IMR-90 (cell line): Measurements from ENCODE around the gene RSF1. TPM values are rescaled to one million over a fixed set of nuclear protein-coding genes. Genes with fewer than 3 reads are reported as not detected.

Experiments used
- ATAC-seq: fragments of 200-7000 bp; cut with Tn5 transposase; 2 replicates; pipeline ENCODE4 v1.9.1; 2020; ENCODE audit warnings: low read depth, mild to moderate bottlenecking, moderate library complexity
- BruUV-seq: library from RNA; stranded (reverse); fragments of 400-500 nt; replicated peaks from 2 replicates; lab custom pipeline; 2021; lab: Mats Ljungman, UMichigan
- CTCF ChIA-PET: fragments of 300-600 bp; formaldehyde crosslinking; extraction: SDS; loops from one replicate; lab custom pipeline; 2021; ENCODE audit warnings: antibody characterized with exemption; lab: Yijun Ruan, JAX
- POLR2A ChIA-PET: fragments of 300-600 bp; sonication (Branson Sonifier 250); formaldehyde crosslinking; loops from one replicate; lab custom pipeline; 2022; ENCODE audit warnings: antibody characterized with exemption; ENCODE audit not compliant: unreplicated experiment; lab: Charles Lee
- DNase-seq: peaks from one replicate; pipeline ENCODE4 v3.0.0; 2013
- H2AFZ ChIP-seq: replicated peaks from 2 replicates; pipeline ENCODE3; 2013; ENCODE audit warnings: low read length, mild to moderate bottlenecking; ENCODE audit not compliant: poor library complexity
- H2AK5ac ChIP-seq: 2 replicates; pipeline ENCODE4 v1.6.1; 2013; ENCODE audit warnings: low read depth, low read length, inconsistent platforms
- H2AK9ac ChIP-seq: replicated peaks from 2 replicates; pipeline ENCODE3; 2013; ENCODE audit warnings: mild to moderate bottlenecking, low read depth, low read length, moderate library complexity; ENCODE audit not compliant: poor library complexity
- H2BK120ac ChIP-seq: 2 replicates; pipeline ENCODE4 v1.6.1; 2013; ENCODE audit warnings: low read depth, low read length, inconsistent platforms
- H2BK15ac ChIP-seq: 3 replicates; pipeline ENCODE4 v1.6.1; 2013; ENCODE audit warnings: low read depth, low read length, inconsistent platforms
- H2BK20ac ChIP-seq: 2 replicates; pipeline ENCODE4 v1.6.1; 2013; ENCODE audit warnings: low read depth, mild to moderate bottlenecking, inconsistent platforms, low read length, moderate library complexity
- H2BK5ac ChIP-seq: 2 replicates; pipeline ENCODE4 v1.6.1; 2013; ENCODE audit warnings: mild to moderate bottlenecking, low read depth, low read length, inconsistent platforms; ENCODE audit not compliant: poor library complexity, severe bottlenecking
- H3K14ac ChIP-seq: replicated peaks from 2 replicates; pipeline ENCODE4 v1.6.1; 2013; ENCODE audit warnings: low read depth, low read length, inconsistent platforms
- H3K18ac ChIP-seq: 2 replicates; pipeline ENCODE4 v1.6.1; 2013; ENCODE audit warnings: low read depth, low read length, control low read depth
- H3K23ac ChIP-seq: 2 replicates; pipeline ENCODE4 v1.6.1; 2013; ENCODE audit warnings: low read depth, low read length, inconsistent platforms
- H3K27ac ChIP-seq: 2 replicates; pipeline ENCODE4 v1.5.1; 2013; ENCODE audit warnings: mild to moderate bottlenecking, control low read depth, low read length; ENCODE audit not compliant: insufficient read depth
- H3K27me3 ChIP-seq: 2 replicates; pipeline ENCODE4 v1.6.1; 2013; ENCODE audit warnings: low read length; ENCODE audit not compliant: control insufficient read depth, insufficient read depth
- H3K36me3 ChIP-seq: 2 replicates; pipeline ENCODE4 v1.6.1; 2013; ENCODE audit warnings: low read length, mixed read lengths; ENCODE audit not compliant: control insufficient read depth, insufficient read depth
- H3K4ac ChIP-seq: 2 replicates; pipeline ENCODE4 v1.6.1; 2013; ENCODE audit warnings: low read depth, low read length, inconsistent platforms
- H3K4me1 ChIP-seq: 2 replicates; pipeline ENCODE4 v1.6.1; 2013; ENCODE audit warnings: low read length, mixed read lengths; ENCODE audit not compliant: control insufficient read depth, insufficient read depth
- H3K4me2 ChIP-seq: 2 replicates; pipeline ENCODE4 v1.6.1; 2013; ENCODE audit warnings: low read depth, mild to moderate bottlenecking, control low read depth, low read length, moderate library complexity
- H3K4me3 ChIP-seq: 2 replicates; pipeline ENCODE4 v1.5.1; 2013; ENCODE audit warnings: low read depth, mild to moderate bottlenecking, control low read depth, low read length, moderate library complexity; ENCODE audit not compliant: insufficient read depth
- H3K56ac ChIP-seq: 2 replicates; pipeline ENCODE4 v1.6.1; 2013; ENCODE audit warnings: low read length, inconsistent platforms; ENCODE audit not compliant: insufficient read depth; ENCODE audit errors: extremely low read depth
- H3K79me1 ChIP-seq, 2 experiments: 2 replicates each; pipeline ENCODE4 v1.6.1; 2013; ENCODE audit warnings: low read length in 2 of 2, inconsistent platforms in 1 of 2, low read depth in 1 of 2
- H3K9ac ChIP-seq: 2 replicates; pipeline ENCODE4 v1.6.1; 2013; ENCODE audit warnings: low read depth, low read length, control low read depth
- H3K9me1 ChIP-seq: 2 replicates; pipeline ENCODE4 v1.6.1; 2013; ENCODE audit warnings: low read length, inconsistent platforms; ENCODE audit not compliant: insufficient read depth
- H3K9me3 ChIP-seq: 2 replicates; pipeline ENCODE4 v1.6.1; 2013; ENCODE audit warnings: low read length; ENCODE audit not compliant: control insufficient read depth, insufficient read depth
- H4K20me1 ChIP-seq: 2 replicates; pipeline ENCODE4 v1.6.1; 2013; ENCODE audit warnings: low read length, inconsistent platforms; ENCODE audit not compliant: insufficient read depth
- H4K5ac ChIP-seq: 2 replicates; pipeline ENCODE4 v1.6.1; 2013; ENCODE audit warnings: mild to moderate bottlenecking, low read depth, low read length, control low read depth
- H4K8ac ChIP-seq, 2 experiments: 2 replicates each; pipeline ENCODE4 v1.6.1; 2013; ENCODE audit warnings: low read depth in 2 of 2, low read length in 2 of 2, control low read depth in 1 of 2, inconsistent platforms in 1 of 2
- H4K91ac ChIP-seq: 2 replicates; pipeline ENCODE4 v1.6.1; 2013; ENCODE audit warnings: low read depth, low read length, inconsistent platforms; ENCODE audit not compliant: insufficient read depth
- BHLHE40 ChIP-seq: fragments of 150-350 bp; IDR thresholded peaks from 2 replicates; pipeline ENCODE4 v1.6.1; 2016; ENCODE audit warnings: mild to moderate bottlenecking, low read depth, low read length
- CEBPB ChIP-seq: IDR thresholded peaks from 2 replicates; pipeline ENCODE4 v1.6.1; 2012; ENCODE audit warnings: low read depth, low read length, improper control_type of control experiment
- CHD1 ChIP-seq: IDR thresholded peaks from 2 replicates; pipeline ENCODE4 v1.6.1; 2012; ENCODE audit warnings: low read depth, low read length, improper control_type of control experiment
- CTCF ChIP-seq: conservative IDR thresholded peaks from 2 replicates; pipeline ENCODE4 v1.5.1; 2012; ENCODE audit warnings: mild to moderate bottlenecking, low read depth, low read length, improper control_type of control experiment
- ELK1 ChIP-seq: fragments of 150-350 bp; IDR thresholded peaks from 2 replicates; pipeline ENCODE4 v1.6.1; 2016; ENCODE audit warnings: low read depth, mild to moderate bottlenecking, low read length, moderate library complexity, borderline replicate concordance
- FOS ChIP-seq: fragments of 150-350 bp; IDR thresholded peaks from 2 replicates; pipeline ENCODE4 v1.6.1; 2016; ENCODE audit warnings: low read depth, low read length
- MAFK ChIP-seq: IDR thresholded peaks from 2 replicates; pipeline ENCODE4 v1.6.1; 2012; ENCODE audit warnings: low read depth, low read length, improper control_type of control experiment
- MAZ ChIP-seq: IDR thresholded peaks from 2 replicates; pipeline ENCODE4 v1.6.1; 2012; ENCODE audit warnings: low read depth, mild to moderate bottlenecking, low read length, improper control_type of control experiment, moderate library complexity, borderline replicate concordance
- MXI1 ChIP-seq: IDR thresholded peaks from 2 replicates; pipeline ENCODE4 v1.6.1; 2012; ENCODE audit warnings: low read depth, mild to moderate bottlenecking, low read length, moderate library complexity, borderline replicate concordance
- NFE2L2 ChIP-seq: fragments of 150-350 bp; IDR thresholded peaks from 2 replicates; pipeline ENCODE4 v1.6.1; 2016; ENCODE audit warnings: low read depth, mild to moderate bottlenecking, low read length
- POLR2A ChIP-seq: IDR thresholded peaks from 2 replicates; pipeline ENCODE4 v1.6.1; 2012; ENCODE audit warnings: mild to moderate bottlenecking, low read depth, low read length
- RAD21 ChIP-seq: IDR thresholded peaks from 2 replicates; pipeline ENCODE4 v1.6.1; 2012; ENCODE audit warnings: low read length, improper control_type of control experiment
- RCOR1 ChIP-seq: IDR thresholded peaks from 2 replicates; pipeline ENCODE4 v1.6.1; 2012; ENCODE audit warnings: mild to moderate bottlenecking, low read length, improper control_type of control experiment; ENCODE audit not compliant: insufficient replicate concordance
- RFX5 ChIP-seq: IDR thresholded peaks from 2 replicates; pipeline ENCODE4 v1.8.0; 2012; ENCODE audit warnings: low read depth, mild to moderate bottlenecking, low read length, moderate library complexity
- SMC3 ChIP-seq: fragments of 150-350 bp; IDR thresholded peaks from 2 replicates; pipeline ENCODE4 v1.6.1; 2016; ENCODE audit warnings: low read depth, mild to moderate bottlenecking, antibody characterized with exemption, low read length, moderate library complexity
- USF2 ChIP-seq: fragments of 150-350 bp; IDR thresholded peaks from 2 replicates; pipeline ENCODE4 v1.6.1; 2017; ENCODE audit warnings: mild to moderate bottlenecking, antibody characterized with exemption, low read length, low read depth
- WGBS, 2 experiments: methylation state at CpG; one replicate each; pipeline versions ENCODE4 v1.1.5 to v1.1.7; 2013; ENCODE audit warnings: missing lambda C conversion rate in 2 of 2; ENCODE audit not compliant: insufficient read length in 1 of 2; ENCODE audit errors: extremely low coverage in 2 of 2; 5-methylcytosine and 5-hydroxymethylcytosine counted together
- dilution Hi-C: fragments of 300-500 bp; cut with HindIII; formaldehyde crosslinking; loops from one replicate; pipeline ENCODE4 v1.14.3; 2018; ENCODE audit warnings: low sequenced_read_pairs; ENCODE audit not compliant: unreplicated experiment
- in situ Hi-C: fragments of 300-500 bp; cut with MboI; formaldehyde crosslinking; loops from 3 replicates; pipeline ENCODE4 v1.14.3; 2019; ENCODE audit warnings: low sequenced_read_pairs, inconsistent platforms, mixed read lengths
- intact Hi-C: fragments of 100-400 bp; cut with micrococcal nuclease; formaldehyde crosslinking; loops from 2 replicates; pipeline ENCODE4 v1.10.0; 2022
- polyA plus RNA-seq, 3 experiments: library from polyadenylated mRNA; depleted of rRNA; stranded (reverse); fragments of >200 nt; gene quantifications; 2 replicates each; pipeline ENCODE4 v1.2.3, GENCODE V29; 2012; ENCODE audit warnings: low replicate concordance in 1 of 3
- total RNA-seq: library from RNA; depleted of rRNA; stranded (reverse); fragments of >200 nt; gene quantifications from 2 replicates; pipeline ENCODE4 v1.2.3, GENCODE V29; 2012

The RSF1 gene
- total and polyA plus RNA-seq, 2 of the 4 experiments (the other 2 are of a cell fraction), result 13.9 to 18.5 TPM

GRCh38 chr11:77791301-77791700, 29.2 kb downstream of the RSF1 start:
- Histone ChIP-seq H4K8ac (no peak overlapping the region), H2BK120ac (no peak overlapping the region), H3K23ac (no peak overlapping the region), H3K9me1 (peaks cover 12% of the 10 kb centered on the region), H3K9ac (no peak overlapping the region), H3K18ac (no peak overlapping the region), H3K56ac (no peak overlapping the region), H2AFZ (no peak overlapping the region), H3K36me3 (peaks cover 9% of the 10 kb centered on the region), H2AK5ac (no peak overlapping the region), H2AK9ac (no peak overlapping the region), H2BK20ac (no peak overlapping the region), H3K9me3 (no peaks in the 10 kb centered on the region; the same call in 1 of the 2 replicates), H2BK5ac (no peak overlapping the region), H3K27me3 (no peaks in the 10 kb centered on the region), H3K27ac (no peak overlapping the region), H4K5ac (no peak overlapping the region), H4K91ac (no peak overlapping the region), H3K4me3 (no peak overlapping the region), H3K4ac (no peak overlapping the region), H3K4me2 (no peak overlapping the region), H2BK15ac (no peak overlapping the region), H3K79me1 (peaks cover 21 to 64% of the 10 kb centered on the region in 2 experiments), H3K14ac (no peak overlapping the region), H3K4me1 (no peaks in the 10 kb centered on the region), H4K20me1 (peaks cover 89% of the 10 kb centered on the region)
- POLR2A ChIA-PET, result no interaction called here
- no peak for ATAC-seq
- in situ Hi-C loops, result no loop called here
- 100% methylated on average over 2 of the region's 4 CpGs; no CpG with 5 or more reads in 1 of the 2 experiments for WGBS, 2 experiments
- dilution Hi-C loops, result no loop called here
- no peak for DNase-seq
- BruUV-seq, result no TSS peak
- TF ChIP-seq RAD21 (no peak), ELK1 (no peak), CHD1 (no peak), POLR2A (no peak), MAZ (no peak), NFE2L2 (no peak), USF2 (no peak), CTCF (no peak), RFX5 (no peak), MAFK (no peak), SMC3 (no peak), MXI1 (no peak), FOS (no peak), CEBPB (no peak), RCOR1 (no peak), BHLHE40 (no peak)
- CTCF ChIA-PET, result interaction anchor here (0.6 kb wide), 1 partner anchor 9 kb away, joined by 3 read pairs; no protein-coding TSS in a partner anchor
- intact Hi-C loops, result no loop called here
